Measurements from ENCODE around the gene TMPRSS2. TPM values are rescaled to one million over a fixed set of nuclear protein-coding genes. Genes with fewer than 3 reads are reported as not detected.

TMPRSS2 gene
- total RNA-seq, 1 donor from 2014 or later: 0.84 TPM

DNA sequence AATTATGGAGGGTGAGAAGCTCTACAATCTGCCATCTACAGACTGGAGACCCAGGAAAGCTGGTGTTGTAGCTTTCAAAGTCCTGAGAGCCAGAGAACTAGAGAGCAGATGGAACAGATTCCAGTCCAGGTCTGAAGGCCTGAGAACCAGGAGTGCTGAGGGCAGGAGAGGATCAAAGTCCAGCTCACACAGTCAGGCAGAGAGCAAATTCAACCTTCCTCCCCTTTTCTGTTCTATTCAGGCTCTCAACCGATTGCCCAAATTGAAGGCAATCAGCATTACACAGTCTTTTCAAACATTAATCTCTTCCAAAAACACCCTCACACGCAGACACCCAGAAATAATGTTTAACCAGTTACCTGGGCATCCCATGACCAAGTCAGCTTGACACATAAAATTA lies 2.5 kb upstream of the TMPRSS2 start:
- no peak for FAIRE-seq
- Histone ChIP-seq H2AFZ (ENCODE audit: low read depth, low read length) (no peak overlapping the region), H3K36me3 (ENCODE audit: insufficient read depth, low read length) (no peaks in the 10 kb centered on the region), H3K9ac (ENCODE audit: low read length) (no peak overlapping the region), H3K4me3 (ENCODE audit: insufficient read depth, low read depth, low read length) (no peak overlapping the region), H3K27me3 (ENCODE audit: insufficient read depth, low read length) (peaks cover 44% of the 10 kb centered on the region), H3K4me1 (ENCODE audit: insufficient read depth, low read length) (no peaks in the 10 kb centered on the region), H3K9me3 (ENCODE audit: insufficient read depth, low read depth, low read length) (no peaks in the 10 kb centered on the region), H4K20me1 (ENCODE audit: insufficient read depth, low read length) (no peaks in the 10 kb centered on the region), H3K4me2 (ENCODE audit: low read length) (no peak overlapping the region), H3K79me2 (ENCODE audit: insufficient read depth, low read length) (no peaks in the 10 kb centered on the region), H3K27ac (ENCODE audit: low read depth, low read length) (no peak overlapping the region)
- H3K27me3 Mint-ChIP-seq (ENCODE audit: low read depth, unreplicated experiment): peaks cover 53% of the 10 kb centered on the region
- H3K9me3 Mint-ChIP-seq (ENCODE audit: unreplicated experiment): peaks cover 7% of the 10 kb centered on the region
- no peak overlapping the region for H3K4me3 Mint-ChIP-seq (ENCODE audit: unreplicated experiment)
- H3K4me1 Mint-ChIP-seq (ENCODE audit: low read depth, unreplicated experiment): no peaks in the 10 kb centered on the region
- no peak overlapping the region for H3K27ac Mint-ChIP-seq (ENCODE audit: unreplicated experiment)
- DNase-seq (ENCODE audit: low read depth): no peak
- H3K36me3 Mint-ChIP-seq (ENCODE audit: low read depth, unreplicated experiment): no peaks in the 10 kb centered on the region
- TF ChIP-seq EZH2 (IDR thresholded peaks at IDR 0.05; ENCODE audit: insufficient read depth, low read length): no peak

DNA sequence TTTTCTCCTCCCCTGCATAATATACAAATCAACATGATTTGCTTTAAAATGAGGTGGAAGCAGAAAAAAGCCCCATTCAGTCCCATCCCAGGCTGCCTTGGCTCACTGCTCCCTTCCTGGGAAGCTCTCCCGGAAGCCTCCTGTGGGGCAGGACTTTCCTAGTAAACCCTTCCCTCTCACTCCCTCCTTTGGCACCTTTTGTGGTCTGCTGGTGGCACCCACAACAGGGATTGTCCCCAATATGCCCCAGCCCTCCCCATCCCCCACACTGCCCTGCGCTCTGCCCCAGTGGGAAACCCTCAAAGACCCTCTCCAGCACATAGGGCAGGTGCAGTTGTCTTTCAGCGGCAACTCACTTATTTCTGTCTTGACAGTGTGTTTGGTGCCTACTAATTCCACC lies 1.8 kb upstream of the TMPRSS2 start:
- Mint-ChIP-seq H3K27ac (ENCODE audit: unreplicated experiment) (no peak overlapping the region), H3K36me3 (ENCODE audit: low read depth, unreplicated experiment) (no peaks in the 10 kb centered on the region), H3K4me1 (ENCODE audit: low read depth, unreplicated experiment) (no peaks in the 10 kb centered on the region), H3K9me3 (ENCODE audit: unreplicated experiment) (peaks cover 5% of the 10 kb centered on the region), H3K27me3 (ENCODE audit: low read depth, unreplicated experiment) (peaks cover 60% of the 10 kb centered on the region), H3K4me3 (ENCODE audit: unreplicated experiment) (no peak overlapping the region)
- no peak overlapping the region for H2AFZ ChIP-seq (ENCODE audit: low read depth, low read length)
- H3K9ac ChIP-seq (ENCODE audit: low read length): no peak overlapping the region
- no peaks in the 10 kb centered on the region for H3K36me3 ChIP-seq (ENCODE audit: insufficient read depth, low read length)
- DNase-seq (ENCODE audit: low read depth): no peak
- H3K4me2 ChIP-seq (ENCODE audit: low read length): no peak overlapping the region
- H3K4me1 ChIP-seq (ENCODE audit: insufficient read depth, low read length): no peaks in the 10 kb centered on the region
- peaks cover 48% of the 10 kb centered on the region for H3K27me3 ChIP-seq (ENCODE audit: insufficient read depth, low read length)
- TF ChIP-seq, protein P1, sequence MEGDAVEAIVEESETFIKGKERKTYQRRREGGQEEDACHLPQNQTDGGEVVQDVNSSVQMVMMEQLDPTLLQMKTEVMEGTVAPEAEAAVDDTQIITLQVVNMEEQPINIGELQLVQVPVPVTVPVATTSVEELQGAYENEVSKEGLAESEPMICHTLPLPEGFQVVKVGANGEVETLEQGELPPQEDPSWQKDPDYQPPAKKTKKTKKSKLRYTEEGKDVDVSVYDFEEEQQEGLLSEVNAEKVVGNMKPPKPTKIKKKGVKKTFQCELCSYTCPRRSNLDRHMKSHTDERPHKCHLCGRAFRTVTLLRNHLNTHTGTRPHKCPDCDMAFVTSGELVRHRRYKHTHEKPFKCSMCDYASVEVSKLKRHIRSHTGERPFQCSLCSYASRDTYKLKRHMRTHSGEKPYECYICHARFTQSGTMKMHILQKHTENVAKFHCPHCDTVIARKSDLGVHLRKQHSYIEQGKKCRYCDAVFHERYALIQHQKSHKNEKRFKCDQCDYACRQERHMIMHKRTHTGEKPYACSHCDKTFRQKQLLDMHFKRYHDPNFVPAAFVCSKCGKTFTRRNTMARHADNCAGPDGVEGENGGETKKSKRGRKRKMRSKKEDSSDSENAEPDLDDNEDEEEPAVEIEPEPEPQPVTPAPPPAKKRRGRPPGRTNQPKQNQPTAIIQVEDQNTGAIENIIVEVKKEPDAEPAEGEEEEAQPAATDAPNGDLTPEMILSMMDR (IDR thresholded peaks at IDR 0.05; ENCODE audit: insufficient read depth, low read depth, low read length): no peak
- no peak for TF ChIP-seq EZH2 (IDR thresholded peaks at IDR 0.05; ENCODE audit: insufficient read depth, low read length)
- H4K20me1 ChIP-seq (ENCODE audit: insufficient read depth, low read length): no peaks in the 10 kb centered on the region
- no peak overlapping the region for H3K27ac ChIP-seq (ENCODE audit: low read depth, low read length)
- no peak for FAIRE-seq
- no peaks in the 10 kb centered on the region for H3K79me2 ChIP-seq (ENCODE audit: insufficient read depth, low read length)
- no peaks in the 10 kb centered on the region for H3K9me3 ChIP-seq (ENCODE audit: insufficient read depth, low read depth, low read length)
- H3K4me3 ChIP-seq (ENCODE audit: insufficient read depth, low read depth, low read length): no peak overlapping the region

DNA sequence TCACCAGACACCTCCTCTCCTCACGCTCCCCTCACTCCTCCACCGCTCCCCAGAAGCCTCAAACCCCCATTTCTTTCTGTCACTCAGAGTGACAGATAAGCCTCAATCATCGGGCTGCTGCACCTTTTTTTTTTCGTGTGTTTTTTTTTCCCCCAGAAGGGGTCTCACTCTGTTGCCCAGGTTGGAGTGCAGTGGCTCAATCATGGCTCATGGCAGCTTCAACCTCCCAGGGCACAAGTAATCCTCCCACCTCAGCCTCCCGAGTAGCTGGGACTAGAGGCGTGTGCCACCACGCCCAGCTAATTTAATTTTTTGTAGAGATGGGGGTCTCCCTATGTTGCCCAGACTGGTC lies 1.2 kb upstream of the TMPRSS2 start:
- H3K4me3 Mint-ChIP-seq (ENCODE audit: unreplicated experiment): peak overlapping the region; percentile 62
- peaks cover 66% of the 10 kb centered on the region for H3K27me3 Mint-ChIP-seq (ENCODE audit: low read depth, unreplicated experiment)

More for the DNA sequence above, 1.2 kb upstream of the TMPRSS2 start:
- no peaks in the 10 kb centered on the region for H3K4me1 Mint-ChIP-seq (ENCODE audit: low read depth, unreplicated experiment)
- DNase-seq (ENCODE audit: low read depth) (no peak), FAIRE-seq (no peak)
- Histone ChIP-seq H3K9me3 (ENCODE audit: insufficient read depth, low read depth, low read length) (no peaks in the 10 kb centered on the region), H4K20me1 (ENCODE audit: insufficient read depth, low read length) (no peaks in the 10 kb centered on the region), H3K9ac (ENCODE audit: low read length) (no peak overlapping the region), H3K4me1 (ENCODE audit: insufficient read depth, low read length) (no peaks in the 10 kb centered on the region), H3K27ac (ENCODE audit: low read depth, low read length) (no peak overlapping the region), H3K27me3 (ENCODE audit: insufficient read depth, low read length) (peaks cover 48% of the 10 kb centered on the region), H3K36me3 (ENCODE audit: insufficient read depth, low read length) (no peaks in the 10 kb centered on the region), H2AFZ (ENCODE audit: low read depth, low read length) (no peak overlapping the region), H3K4me2 (ENCODE audit: low read length) (no peak overlapping the region), H3K4me3 (ENCODE audit: insufficient read depth, low read depth, low read length) (no peak overlapping the region), H3K79me2 (ENCODE audit: insufficient read depth, low read length) (no peaks in the 10 kb centered on the region)
- peaks cover 2% of the 10 kb centered on the region for H3K36me3 Mint-ChIP-seq (ENCODE audit: low read depth, unreplicated experiment)
- H3K27ac Mint-ChIP-seq (ENCODE audit: unreplicated experiment): no peak overlapping the region
- H3K9me3 Mint-ChIP-seq (ENCODE audit: unreplicated experiment): peaks cover 5% of the 10 kb centered on the region
- TF ChIP-seq, protein P1 (IDR thresholded peaks at IDR 0.05; ENCODE audit: insufficient read depth, low read depth, low read length): no peak
- TF ChIP-seq EZH2 (IDR thresholded peaks at IDR 0.05; ENCODE audit: insufficient read depth, low read length): no peak
